Lung (tissue), 12 donors: Measurements from ENCODE around the gene LCN10. TPM values are rescaled to one million over a fixed set of nuclear protein-coding genes. Genes with fewer than 3 reads are reported as not detected.

Source experiments
- ATAC-seq: fragments of 200-7000 bp; cut with Tn5 transposase; one replicate; pipeline ENCODE4 v1.9.1; 2020; ENCODE audit warnings: moderate number of reproducible peaks; ENCODE audit not compliant: insufficient read depth, low FRiP score
- DNase-seq, 3 donors: peaks; one replicate each; pipeline ENCODE4 v3.0.0-alpha.2; 2013 to 2017
- H3K27ac ChIP-seq, 2 donors: one replicate each; pipeline ENCODE4 v1.5.1; 2013; ENCODE audit warnings: mild to moderate bottlenecking in 2 of 2, moderate library complexity in 2 of 2, control low read depth in 1 of 2, inconsistent platforms in 1 of 2, low read depth in 1 of 2, low read length in 1 of 2
- H3K27me3 ChIP-seq, 3 donors: one replicate each; pipeline ENCODE4 v1.5.1; 2013; ENCODE audit warnings: low read length in 2 of 3; ENCODE audit not compliant: control insufficient read depth in 3 of 3, insufficient read depth in 3 of 3
- H3K36me3 ChIP-seq, 4 donors: one replicate each; pipeline ENCODE4 v1.5.1; 2013; ENCODE audit warnings: low read length in 4 of 4, mild to moderate bottlenecking in 1 of 4, moderate library complexity in 1 of 4; ENCODE audit not compliant: control insufficient read depth in 4 of 4, insufficient read depth in 4 of 4
- H3K4me1 ChIP-seq, 5 donors: one replicate each; pipeline ENCODE4 v1.5.1; 2013; ENCODE audit warnings: low read length in 5 of 5, mild to moderate bottlenecking in 2 of 5, moderate library complexity in 1 of 5; ENCODE audit not compliant: control insufficient read depth in 5 of 5, insufficient read depth in 5 of 5
- H3K4me3 ChIP-seq: one replicate; pipeline ENCODE4 v1.5.1; 2013; ENCODE audit warnings: mild to moderate bottlenecking, control low read depth, moderate library complexity
- H3K9ac ChIP-seq, 2 donors: one replicate each; pipeline ENCODE4 v1.5.1; 2013; ENCODE audit warnings: low read length in 2 of 2, control low read depth in 1 of 2; ENCODE audit not compliant: insufficient read depth in 1 of 2
- H3K9me3 ChIP-seq, 4 donors: one replicate each; pipeline ENCODE4 v1.5.1; 2013; ENCODE audit warnings: low read length in 3 of 4, mild to moderate bottlenecking in 1 of 4, moderate library complexity in 1 of 4; ENCODE audit not compliant: control insufficient read depth in 4 of 4, insufficient read depth in 3 of 4
- WGBS, 2 donors: extraction: QIAGEN DNeasy Blood & Tissue Kit; methylation state at CpG; one replicate each; pipeline ENCODE4 v1.1.7; 2013; 5-methylcytosine and 5-hydroxymethylcytosine counted together
- polyA plus RNA-seq, 2 donors: library from polyadenylated mRNA; stranded (reverse); fragments of 200-250 nt; gene quantifications; one replicate each; pipeline ENCODE4 v1.2.1, GENCODE V29; 2013
- total RNA-seq, 2 donors: library from RNA; depleted of rRNA in 1 of 2; stranded (reverse); fragments of >200 nt in 1 of 2; gene quantifications; one replicate each; pipeline ENCODE4 v1.2.1, GENCODE V29; 2014 to 2021
- TF ChIP-seq, protein P1 (sequence below): IDR thresholded peaks from 2 replicates; pipeline ENCODE4 v1.5.1; 2012; ENCODE audit warnings: mild to moderate bottlenecking; ENCODE audit errors: control extremely low read depth, extremely low read depth
- donor health status: control.
- donor health status: control.
- donor health status: Bipolar disorder and iron deficiency.
- donor health status: healthy.
- donor health status: DM: yes; HTN: yes; CAD: no.

LCN10 gene
- total and polyA plus RNA-seq, 4 donors = 0.72 to 6.4 (median 4.7) TPM; not detected in 1

DNA sequence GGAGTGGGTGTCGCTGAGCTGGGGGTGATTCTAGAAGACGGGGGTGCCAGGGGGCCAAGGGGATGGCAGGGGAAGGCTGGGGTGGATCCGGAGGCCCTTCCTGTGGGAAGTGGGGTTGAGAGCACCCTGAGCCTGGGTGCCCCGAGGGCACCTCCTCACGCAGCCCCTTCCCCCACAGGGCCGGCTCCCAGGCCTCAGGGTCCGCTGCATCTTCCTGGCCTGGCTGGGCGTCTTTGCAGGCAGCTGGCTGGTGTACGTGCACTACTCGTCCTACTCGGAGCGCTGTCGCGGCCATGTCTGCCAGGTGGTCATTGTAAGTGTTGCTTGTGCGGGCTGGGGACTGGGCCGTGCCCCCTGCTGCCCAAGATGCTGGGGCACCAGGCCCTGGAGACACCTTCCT lies 25.3 kb downstream of the LCN10 start:
- Histone ChIP-seq H3K27me3 (no peaks in the 10 kb centered on the region), H3K36me3 (peaks cover 0 to 12% (median 0%) of the 10 kb centered on the region in 4 donors), H3K9me3 (no peaks in the 10 kb centered on the region), H3K9ac (no peak overlapping the region), H3K27ac (peak overlapping the region in 1 of 2 donors; percentile 43), H3K4me3 (no peak overlapping the region), H3K4me1 (peaks cover 0 to 33% (median 18%) of the 10 kb centered on the region in 5 donors)
- WGBS, 2 donors = 81 to 82% methylated on average over 15 to 16 of the region's 16 CpGs
- DNase-seq (no peak), ATAC-seq (no peak)
- TF ChIP-seq, protein P1, sequence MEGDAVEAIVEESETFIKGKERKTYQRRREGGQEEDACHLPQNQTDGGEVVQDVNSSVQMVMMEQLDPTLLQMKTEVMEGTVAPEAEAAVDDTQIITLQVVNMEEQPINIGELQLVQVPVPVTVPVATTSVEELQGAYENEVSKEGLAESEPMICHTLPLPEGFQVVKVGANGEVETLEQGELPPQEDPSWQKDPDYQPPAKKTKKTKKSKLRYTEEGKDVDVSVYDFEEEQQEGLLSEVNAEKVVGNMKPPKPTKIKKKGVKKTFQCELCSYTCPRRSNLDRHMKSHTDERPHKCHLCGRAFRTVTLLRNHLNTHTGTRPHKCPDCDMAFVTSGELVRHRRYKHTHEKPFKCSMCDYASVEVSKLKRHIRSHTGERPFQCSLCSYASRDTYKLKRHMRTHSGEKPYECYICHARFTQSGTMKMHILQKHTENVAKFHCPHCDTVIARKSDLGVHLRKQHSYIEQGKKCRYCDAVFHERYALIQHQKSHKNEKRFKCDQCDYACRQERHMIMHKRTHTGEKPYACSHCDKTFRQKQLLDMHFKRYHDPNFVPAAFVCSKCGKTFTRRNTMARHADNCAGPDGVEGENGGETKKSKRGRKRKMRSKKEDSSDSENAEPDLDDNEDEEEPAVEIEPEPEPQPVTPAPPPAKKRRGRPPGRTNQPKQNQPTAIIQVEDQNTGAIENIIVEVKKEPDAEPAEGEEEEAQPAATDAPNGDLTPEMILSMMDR = no peak

DNA sequence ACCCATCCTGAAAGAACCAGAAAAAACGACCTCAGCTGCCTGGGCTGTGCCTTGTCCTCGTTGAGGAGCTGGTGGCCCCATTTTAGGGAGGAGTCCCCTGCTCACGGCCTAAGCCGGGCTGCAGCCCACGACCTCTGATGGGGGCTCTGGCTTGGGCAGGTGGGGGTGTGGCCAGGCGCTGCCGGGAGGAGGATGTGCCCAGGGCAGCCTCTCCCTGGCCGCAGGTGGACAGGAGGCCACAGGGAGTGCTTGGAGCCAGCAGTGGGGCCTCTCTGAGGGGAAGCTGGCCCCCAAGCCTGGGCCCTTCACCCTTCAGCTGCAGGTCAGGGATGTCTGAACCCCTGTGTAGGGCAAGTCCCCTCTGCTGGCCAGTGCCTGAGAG lies 27.9 kb downstream of the LCN10 start:
- H3K9ac ChIP-seq = no peak overlapping the region
- no peaks in the 10 kb centered on the region for H3K9me3 ChIP-seq
- no peaks in the 10 kb centered on the region for H3K36me3 ChIP-seq
- ATAC-seq (no peak), DNase-seq (no peak)
- peak overlapping the region; percentile 47 to 88 for H3K27ac ChIP-seq
- H3K4me3 ChIP-seq = no peak overlapping the region
- WGBS, 2 donors = 19 to 36% methylated on average over 8 of the region's 8 CpGs
- TF ChIP-seq, protein P1 = no peak
- H3K4me1 ChIP-seq = peaks cover 0 to 23% (median 8%) of the 10 kb centered on the region in 5 donors
- no peaks in the 10 kb centered on the region for H3K27me3 ChIP-seq

DNA sequence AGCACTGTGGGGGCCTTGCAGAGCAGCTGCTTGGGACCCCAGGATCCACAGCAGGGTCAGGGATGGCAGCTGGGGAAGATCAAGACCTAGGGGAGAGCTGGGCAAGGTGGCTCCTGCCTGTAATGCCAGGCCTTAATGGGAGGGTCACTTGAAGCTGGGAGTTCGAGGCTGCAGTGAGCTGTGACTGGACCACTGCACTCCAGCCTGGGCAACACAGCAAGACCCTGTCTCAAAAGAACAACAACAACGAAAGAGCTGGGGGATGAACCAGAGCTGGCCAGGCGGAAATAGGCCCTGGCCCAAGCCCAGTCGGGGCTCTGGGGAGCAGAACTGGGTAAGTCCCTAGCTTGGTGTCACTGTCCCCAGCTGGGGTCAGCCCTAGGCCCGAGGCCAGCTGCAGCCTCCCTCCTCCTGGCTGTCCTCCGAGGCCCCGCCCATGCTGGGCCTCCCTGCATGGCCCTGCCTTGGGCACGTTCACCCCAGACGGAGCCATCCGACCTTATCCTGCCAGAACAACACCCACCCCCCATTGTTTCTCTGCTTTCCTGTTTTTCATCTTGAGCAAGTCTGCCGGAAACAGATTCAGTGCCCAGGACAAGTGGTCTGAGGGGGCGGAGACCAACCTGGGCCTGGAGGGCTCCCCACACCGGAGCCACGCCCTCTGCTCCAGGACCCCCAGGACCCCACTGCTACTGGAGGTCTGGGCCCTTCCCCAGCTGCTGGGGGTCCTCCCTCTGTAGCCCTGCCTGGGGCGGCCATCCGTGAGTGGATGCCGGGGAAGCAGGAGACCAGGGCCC lies 28.4 kb downstream of the LCN10 start:
- 30 to 42% methylated on average over 17 of the region's 17 CpGs for WGBS, 2 donors
- no peak overlapping the region for H3K9ac ChIP-seq

More for the DNA sequence above, 28.4 kb downstream of the LCN10 start:
- ATAC-seq = peak; percentile 15
- DNase-seq = peak in 1 of 3 donors; percentile 63
- no peaks in the 10 kb centered on the region for H3K9me3 ChIP-seq
- no peaks in the 10 kb centered on the region for H3K27me3 ChIP-seq
- TF ChIP-seq, protein P1 = no peak
- H3K4me3 ChIP-seq = no peak overlapping the region
- H3K27ac ChIP-seq = peak overlapping the region; percentile 71 to 88
- H3K36me3 ChIP-seq = no peaks in the 10 kb centered on the region
- H3K4me1 ChIP-seq = peaks cover 0 to 23% (median 8%) of the 10 kb centered on the region in 5 donors
